Measurements from ENCODE around the gene FARP2. TPM values are rescaled to one million over a fixed set of nuclear protein-coding genes. Genes with fewer than 3 reads are reported as not detected.

The FARP2 gene
- total and polyA plus RNA-seq, 5 experiments from 2014 or later = 3.4 to 22.9 (median 5.8) TPM

DNA sequence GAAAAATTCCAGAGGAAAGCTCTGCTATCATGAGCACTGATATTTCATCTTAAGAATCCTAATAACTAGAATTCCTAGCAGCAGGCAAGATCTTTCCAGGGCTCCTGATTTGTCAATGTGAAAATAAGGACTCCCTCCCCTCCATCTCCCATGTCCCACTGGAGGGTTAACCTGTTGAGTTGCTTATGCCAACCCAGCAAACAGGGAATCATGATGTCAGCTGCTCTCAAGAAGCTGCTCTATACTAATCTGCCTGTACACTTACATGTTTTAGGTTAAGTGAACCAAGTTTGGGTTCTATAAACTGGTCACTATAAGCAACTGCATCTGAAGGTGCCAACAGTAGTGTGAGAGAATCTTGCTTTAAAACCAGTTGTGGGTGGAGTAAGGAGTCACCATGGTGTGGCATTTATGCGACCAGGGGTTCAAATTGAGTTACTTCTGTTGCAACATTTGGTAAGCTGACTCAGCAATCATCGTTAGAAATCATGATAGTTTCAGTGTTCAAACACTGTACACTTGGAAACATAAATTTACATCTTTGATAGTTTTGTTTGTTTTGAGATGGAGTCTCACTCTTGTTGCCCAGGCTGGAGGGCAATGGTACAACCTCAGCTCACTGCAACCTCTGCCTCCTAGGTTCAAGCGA lies 98.9 kb downstream of the FARP2 start:
- DNase-seq (no peak), ATAC-seq (no peak)
- H3K9me3 Mint-ChIP-seq = no peaks in the 10 kb centered on the region
- POLR2A ChIA-PET = no interaction called here
- H3K27ac Mint-ChIP-seq = no peak overlapping the region
- H3K27me3 Mint-ChIP-seq = peaks cover 0 to 51% (median 14%) of the 10 kb centered on the region in 5 donors
- peaks cover 0 to 4% (median 3%) of the 10 kb centered on the region in 3 donors for H3K36me3 Mint-ChIP-seq
- no peaks in the 10 kb centered on the region for H3K4me1 Mint-ChIP-seq
- no peak overlapping the region for H3K4me3 Mint-ChIP-seq

DNA sequence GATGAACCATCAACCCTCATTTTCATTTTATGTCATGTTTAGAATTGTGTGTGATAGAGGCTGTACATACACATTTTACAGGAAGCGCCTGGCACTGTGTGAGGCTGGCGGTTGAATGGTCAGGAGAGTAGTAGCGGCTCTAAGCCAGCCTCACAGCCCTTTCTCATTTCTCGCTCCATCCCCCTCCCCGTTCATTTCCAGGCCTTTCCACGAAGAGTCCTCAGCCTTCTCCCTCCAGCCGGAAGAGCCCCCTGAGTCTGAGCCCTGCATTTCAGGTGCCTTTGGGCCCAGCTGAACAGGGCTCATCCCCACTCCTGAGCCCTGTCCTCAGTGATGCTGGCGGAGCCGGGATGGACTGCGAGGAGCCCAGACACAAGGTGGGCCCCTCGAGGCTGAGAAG lies 100.5 kb downstream of the FARP2 start:
- Mint-ChIP-seq H3K27me3 (peaks cover 0 to 49% (median 14%) of the 10 kb centered on the region in 5 donors), H3K9me3 (no peaks in the 10 kb centered on the region), H3K4me1 (peaks cover 0 to 1% (median 0%) of the 10 kb centered on the region in 4 donors), H3K27ac (no peak overlapping the region), H3K4me3 (no peak overlapping the region), H3K36me3 (peaks cover 0 to 4% (median 2%) of the 10 kb centered on the region in 3 donors)
- DNase-seq (no peak), ATAC-seq (no peak)
- POLR2A ChIA-PET = no interaction called here

DNA sequence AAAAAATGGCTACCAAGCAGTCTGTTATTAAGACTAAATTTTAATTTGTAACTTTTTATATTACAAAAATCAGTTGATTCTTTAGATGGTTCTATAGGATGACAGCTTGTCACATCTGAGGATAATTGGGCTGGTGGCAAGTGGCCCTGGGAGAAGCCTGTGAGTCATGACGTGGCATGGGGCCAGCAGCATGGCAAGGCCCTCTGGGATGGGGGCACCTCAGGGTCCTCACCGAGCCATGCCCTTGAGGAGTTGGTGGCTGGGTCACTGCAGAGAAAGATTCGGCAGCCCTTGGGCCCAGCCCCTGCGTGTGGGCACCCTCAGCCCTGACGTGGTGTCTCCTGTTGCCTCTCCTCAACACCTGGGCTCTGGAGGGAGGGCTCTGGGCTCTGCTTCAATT lies 102.6 kb downstream of the FARP2 start:
- Mint-ChIP-seq H3K27me3 (peaks cover 0 to 40% (median 14%) of the 10 kb centered on the region in 5 donors), H3K4me1 (peaks cover 0 to 2% (median 0%) of the 10 kb centered on the region in 4 donors), H3K36me3 (peaks cover 0 to 9% (median 0%) of the 10 kb centered on the region in 3 donors), H3K9me3 (no peaks in the 10 kb centered on the region), H3K27ac (no peak overlapping the region), H3K4me3 (no peak overlapping the region)
- DNase-seq = no peak
- ATAC-seq = no peak
- POLR2A ChIA-PET = no interaction called here

DNA sequence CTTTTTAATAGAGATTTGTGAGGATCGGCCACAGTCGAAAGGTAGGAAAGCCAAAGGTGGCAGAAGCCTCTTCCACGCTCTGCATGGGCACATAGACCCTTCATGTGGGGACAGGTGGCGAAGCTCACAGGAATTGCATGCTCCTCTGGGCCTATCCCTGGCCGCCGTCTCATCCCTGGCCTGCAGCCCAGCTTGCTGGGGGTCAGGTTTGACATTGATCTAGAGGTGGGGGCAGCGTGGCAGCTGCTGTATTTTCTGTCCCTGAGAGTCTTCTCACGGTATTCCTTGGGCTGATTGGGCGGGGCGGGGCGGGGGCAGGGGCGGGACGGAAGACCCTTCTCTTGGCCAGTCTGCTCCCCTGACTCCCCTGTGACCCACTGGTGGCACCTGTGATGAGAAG lies 103.4 kb downstream of the FARP2 start:
- no peak for DNase-seq
- Mint-ChIP-seq H3K36me3 (peaks cover 0 to 7% (median 0%) of the 10 kb centered on the region in 3 donors), H3K9me3 (no peaks in the 10 kb centered on the region), H3K27me3 (peaks cover 0 to 33% (median 9%) of the 10 kb centered on the region in 5 donors), H3K27ac (no peak overlapping the region), H3K4me1 (peaks cover 0 to 2% (median 0%) of the 10 kb centered on the region in 4 donors), H3K4me3 (no peak overlapping the region)
- ATAC-seq = no peak
- POLR2A ChIA-PET = no interaction called here

DNA sequence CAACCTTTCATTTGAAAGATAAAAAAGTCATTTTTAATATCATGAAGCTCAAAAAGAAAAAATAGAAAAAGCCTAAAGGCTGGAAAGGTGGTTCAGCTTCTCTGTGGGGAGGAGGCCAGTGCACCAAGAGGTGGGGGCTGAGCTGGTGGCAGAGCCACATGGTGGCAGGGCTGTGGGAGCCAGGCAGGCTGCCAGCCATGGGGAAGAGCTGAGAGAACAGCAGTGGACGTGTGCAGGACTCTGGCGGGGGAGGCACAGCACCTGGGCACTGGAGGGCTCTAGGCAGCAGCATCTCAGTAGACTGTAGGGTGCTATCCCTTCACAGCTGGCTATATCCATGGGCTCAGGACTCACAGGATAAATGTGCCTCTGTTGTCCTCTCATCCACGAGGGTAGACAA lies 104.5 kb downstream of the FARP2 start:
- peaks cover 0 to 9% (median 0%) of the 10 kb centered on the region in 3 donors for H3K36me3 Mint-ChIP-seq
- H3K27ac Mint-ChIP-seq = peak overlapping the region in 1 of 10 donors; percentile 34

DNA sequence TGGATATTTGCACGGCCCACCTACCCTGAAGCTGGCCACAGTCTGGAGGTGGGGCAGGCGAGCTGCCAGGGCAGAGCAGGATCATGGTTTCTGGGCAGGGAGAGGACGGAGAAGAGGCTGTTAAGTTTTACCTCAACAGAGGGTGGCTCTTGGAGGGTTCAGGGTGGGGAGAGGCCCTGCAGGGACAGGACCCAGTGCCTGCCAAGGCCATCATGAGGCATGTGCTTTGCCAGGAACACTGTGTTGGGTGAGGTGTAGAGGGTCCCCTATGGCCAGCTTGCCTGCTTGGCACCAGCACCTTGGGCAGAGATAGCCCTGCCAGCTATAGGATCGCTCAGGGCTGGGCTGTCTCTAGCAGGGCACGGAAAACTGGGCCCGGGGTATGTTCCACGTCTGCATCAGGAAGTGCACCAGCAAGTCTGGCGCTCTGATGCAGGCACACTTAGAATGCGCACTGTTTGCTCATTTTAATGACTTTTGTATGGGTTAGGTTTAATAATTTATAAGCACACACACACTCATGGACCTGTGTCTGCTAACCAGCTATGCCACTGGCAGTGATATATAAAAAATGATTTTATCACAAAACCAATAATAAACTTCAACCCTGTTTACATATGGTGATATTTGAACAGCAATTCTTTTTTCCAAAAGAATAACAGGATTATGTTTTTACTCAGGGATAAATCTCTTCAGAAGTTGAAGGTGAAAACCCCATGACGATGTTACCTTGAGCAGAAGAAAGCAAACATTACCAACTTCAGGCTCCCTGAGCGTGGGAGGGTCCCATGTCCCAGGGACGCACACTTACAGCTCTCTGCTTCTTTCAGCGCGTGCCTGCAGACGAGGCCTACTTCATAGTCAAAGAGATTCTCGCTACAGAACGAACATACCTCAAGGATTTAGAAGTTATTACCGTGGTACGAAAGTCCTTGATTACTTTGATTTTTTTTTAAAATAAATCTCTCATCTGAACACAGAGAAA lies 105.9 kb downstream of the FARP2 start:
- Mint-ChIP-seq H3K4me1 (peaks cover 0 to 4% (median 0%) of the 10 kb centered on the region in 4 donors), H3K36me3 (peaks cover 0 to 9% (median 0%) of the 10 kb centered on the region in 3 donors)
- no peak for ATAC-seq

More for the DNA sequence above, 104.5 kb downstream of the FARP2 start:
- POLR2A ChIA-PET = no interaction called here
- ATAC-seq (no peak), DNase-seq (no peak)
- Mint-ChIP-seq H3K27me3 (peaks cover 0 to 33% (median 9%) of the 10 kb centered on the region in 5 donors), H3K9me3 (no peaks in the 10 kb centered on the region), H3K4me3 (no peak overlapping the region), H3K4me1 (peaks cover 0 to 2% (median 0%) of the 10 kb centered on the region in 4 donors)

DNA sequence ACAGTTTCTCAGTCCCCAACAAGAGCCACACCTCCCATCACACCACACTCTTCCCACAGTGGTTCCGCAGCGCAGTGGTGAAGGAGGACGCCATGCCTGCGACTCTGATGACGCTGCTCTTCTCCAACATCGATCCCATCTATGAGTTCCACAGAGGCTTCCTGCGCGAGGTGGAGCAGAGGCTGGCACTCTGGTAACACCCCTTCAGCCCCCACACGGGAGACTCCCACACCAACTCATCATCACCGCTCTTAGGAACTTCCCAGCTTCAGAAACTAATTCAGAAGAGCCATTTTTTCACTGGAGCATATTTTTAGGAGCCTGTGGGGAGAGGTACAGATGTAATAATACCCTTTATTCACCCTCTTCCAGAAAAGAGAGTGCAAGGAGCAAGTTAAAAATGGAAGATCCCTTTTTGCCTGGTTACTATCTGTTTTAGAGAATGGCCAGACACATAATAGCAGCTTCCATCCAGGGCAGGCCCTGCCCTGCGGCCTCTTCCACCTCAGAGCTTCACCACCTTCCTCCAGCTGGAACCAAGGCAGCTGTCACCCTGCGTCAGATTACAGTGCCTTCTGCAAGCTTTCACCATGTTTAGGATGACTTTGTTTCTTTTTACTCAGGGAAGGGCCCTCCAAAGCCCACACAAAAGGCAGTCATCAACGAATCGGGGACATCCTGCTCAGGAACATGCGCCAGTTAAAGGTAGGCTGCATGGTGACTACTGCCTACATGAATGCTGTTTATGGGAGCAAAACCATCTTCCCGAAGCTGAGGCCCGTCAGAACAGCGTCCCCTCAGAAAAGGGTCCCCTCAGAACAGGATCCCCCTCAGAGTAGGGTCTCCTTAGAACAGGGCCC lies 107.4 kb downstream of the FARP2 start:
- ATAC-seq = no peak
- H3K36me3 Mint-ChIP-seq = peaks cover 0 to 9% (median 0%) of the 10 kb centered on the region in 3 donors
- H3K4me3 Mint-ChIP-seq = no peak overlapping the region
- peaks cover 0 to 4% (median 0%) of the 10 kb centered on the region in 4 donors for H3K4me1 Mint-ChIP-seq
- POLR2A ChIA-PET = no interaction called here
- H3K27ac Mint-ChIP-seq = no peak overlapping the region
- H3K27me3 Mint-ChIP-seq = peaks cover 0 to 18% (median 4%) of the 10 kb centered on the region in 5 donors
- no peak for DNase-seq
- no peaks in the 10 kb centered on the region for H3K9me3 Mint-ChIP-seq

More for the DNA sequence above, 105.9 kb downstream of the FARP2 start:
- peaks cover 0 to 23% (median 5%) of the 10 kb centered on the region in 5 donors for H3K27me3 Mint-ChIP-seq
- no peak overlapping the region for H3K27ac Mint-ChIP-seq
- no peaks in the 10 kb centered on the region for H3K9me3 Mint-ChIP-seq
- H3K4me3 Mint-ChIP-seq = no peak overlapping the region
- POLR2A ChIA-PET = no interaction called here
- no peak for DNase-seq

DNA sequence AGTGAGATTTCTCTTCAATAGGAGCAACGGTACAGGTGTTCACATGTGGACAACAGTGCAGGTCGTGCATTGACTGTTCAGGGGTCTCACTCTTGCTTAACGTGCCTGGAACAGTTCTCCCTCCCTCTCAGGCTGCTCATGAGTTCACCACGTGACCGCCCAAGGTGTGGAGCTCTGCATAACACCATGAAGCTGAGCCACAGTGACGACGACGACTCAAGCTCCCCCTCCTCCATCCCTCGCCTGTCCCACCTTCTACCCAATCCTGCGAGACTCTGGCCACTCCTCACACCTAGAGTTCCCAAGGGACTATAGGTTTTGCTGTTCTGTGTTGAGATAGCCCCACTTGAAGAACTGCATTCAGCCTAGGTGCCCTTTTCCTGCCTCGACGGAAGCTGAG lies 109.5 kb downstream of the FARP2 start:
- no peak overlapping the region for H3K27ac Mint-ChIP-seq
- DNase-seq = no peak
- peaks cover 0 to 6% (median 1%) of the 10 kb centered on the region in 4 donors for H3K4me1 Mint-ChIP-seq
- no peaks in the 10 kb centered on the region for H3K9me3 Mint-ChIP-seq
- POLR2A ChIA-PET = no interaction called here
- peaks cover 0 to 25% (median 4%) of the 10 kb centered on the region in 5 donors for H3K27me3 Mint-ChIP-seq
- no peak overlapping the region for H3K4me3 Mint-ChIP-seq
- peaks cover 0 to 12% (median 0%) of the 10 kb centered on the region in 3 donors for H3K36me3 Mint-ChIP-seq
- ATAC-seq = no peak

DNA sequence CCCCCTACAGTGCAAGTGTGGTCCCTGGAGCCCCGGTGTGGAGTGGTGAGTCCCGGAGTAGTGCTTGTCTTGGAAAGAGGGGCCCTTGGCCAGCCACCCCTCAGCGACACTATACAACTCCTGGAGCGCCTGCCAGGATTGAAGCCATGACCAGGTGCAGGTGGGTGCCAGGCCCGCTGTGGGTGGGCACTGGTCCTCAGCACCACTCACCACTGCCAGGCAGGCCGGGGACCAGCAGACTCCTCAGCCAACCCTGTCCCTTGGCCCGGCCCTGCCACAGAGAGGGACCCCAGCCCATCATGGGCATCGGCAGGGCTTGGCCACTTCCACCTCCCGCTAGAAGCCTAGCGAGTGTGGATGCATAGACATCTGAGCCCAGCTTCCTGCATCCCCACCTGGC lies 110.1 kb downstream of the FARP2 start:
- H3K36me3 Mint-ChIP-seq = peaks cover 0 to 12% (median 0%) of the 10 kb centered on the region in 3 donors
- no peak for DNase-seq
- no peaks in the 10 kb centered on the region for H3K9me3 Mint-ChIP-seq
- H3K4me1 Mint-ChIP-seq = peaks cover 0 to 6% (median 1%) of the 10 kb centered on the region in 4 donors
- ATAC-seq = no peak
- peaks cover 0 to 32% (median 4%) of the 10 kb centered on the region in 5 donors for H3K27me3 Mint-ChIP-seq
- no peak overlapping the region for H3K27ac Mint-ChIP-seq
- POLR2A ChIA-PET = no interaction called here
- no peak overlapping the region for H3K4me3 Mint-ChIP-seq

DNA sequence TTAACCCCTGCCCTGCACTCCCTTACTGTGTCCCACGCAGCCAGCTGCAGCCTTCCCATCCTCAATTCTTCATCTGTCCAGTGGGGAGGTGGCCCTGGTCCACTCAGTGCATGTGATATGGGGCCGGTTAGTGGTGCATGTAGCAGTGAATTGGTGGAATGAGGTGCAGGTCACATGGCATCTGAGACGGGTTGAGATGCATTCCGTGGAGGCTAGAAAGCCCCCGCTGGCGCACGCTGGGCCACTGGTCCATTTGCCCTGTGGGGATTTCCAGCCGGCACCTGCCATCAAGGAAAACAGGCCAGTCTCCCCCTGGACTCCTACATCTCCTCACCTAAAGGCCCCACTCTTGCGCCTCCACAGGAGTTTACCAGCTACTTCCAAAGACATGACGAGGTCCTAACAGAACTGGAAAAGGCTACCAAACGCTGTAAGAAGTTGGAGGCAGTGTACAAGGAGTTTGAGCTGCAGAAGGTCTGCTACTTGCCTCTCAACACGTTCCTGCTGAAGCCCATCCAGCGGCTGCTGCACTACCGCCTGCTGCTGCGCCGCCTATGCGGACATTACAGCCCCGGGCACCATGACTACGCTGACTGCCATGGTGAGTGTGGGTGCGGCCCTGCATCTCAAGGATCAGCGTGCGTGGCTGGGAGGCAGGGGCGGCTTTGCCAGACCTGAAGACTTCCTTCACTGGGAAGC lies 111.8 kb downstream of the FARP2 start:
- no peak overlapping the region for H3K27ac Mint-ChIP-seq
- peaks cover 4 to 20% (median 8%) of the 10 kb centered on the region in 3 donors for H3K36me3 Mint-ChIP-seq
- H3K27me3 Mint-ChIP-seq = peaks cover 6 to 49% (median 17%) of the 10 kb centered on the region in 5 donors
- no peak for ATAC-seq
- H3K9me3 Mint-ChIP-seq = peaks cover 0 to 3% (median 0%) of the 10 kb centered on the region in 9 donors
- no peak for DNase-seq
- H3K4me1 Mint-ChIP-seq = peaks cover 0 to 7% (median 1%) of the 10 kb centered on the region in 4 donors
- POLR2A ChIA-PET = interaction anchor here (0.5 kb wide), 1 partner anchor 42 kb away, joined by 5 read pairs; no protein-coding TSS in a partner anchor
- H3K4me3 Mint-ChIP-seq = no peak overlapping the region

DNA sequence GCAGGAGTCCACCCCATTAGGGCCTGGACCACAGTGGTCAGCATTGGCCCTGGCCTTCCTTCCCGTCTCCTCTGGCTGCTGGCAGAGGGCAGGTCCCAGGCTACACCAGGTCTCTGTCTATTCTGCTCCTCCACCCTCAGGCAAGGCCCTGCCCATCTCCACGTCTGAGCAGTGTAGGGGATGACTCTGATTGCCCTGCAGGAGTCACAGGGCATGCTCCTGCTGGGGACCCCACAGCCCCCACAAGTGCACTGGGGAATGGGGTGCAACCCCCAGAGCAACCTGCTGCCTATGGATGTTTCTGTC lies 112.3 kb downstream of the FARP2 start:
- no peak overlapping the region for H3K4me3 Mint-ChIP-seq
- ATAC-seq (no peak), DNase-seq (no peak)
- peaks cover 6 to 54% (median 22%) of the 10 kb centered on the region in 5 donors for H3K27me3 Mint-ChIP-seq
- H3K9me3 Mint-ChIP-seq = peaks cover 0 to 3% (median 0%) of the 10 kb centered on the region in 9 donors
- H3K27ac Mint-ChIP-seq = no peak overlapping the region
- POLR2A ChIA-PET = no interaction called here
- H3K4me1 Mint-ChIP-seq = peaks cover 0 to 7% (median 1%) of the 10 kb centered on the region in 4 donors
- H3K36me3 Mint-ChIP-seq = peaks cover 4 to 19% (median 11%) of the 10 kb centered on the region in 3 donors

DNA sequence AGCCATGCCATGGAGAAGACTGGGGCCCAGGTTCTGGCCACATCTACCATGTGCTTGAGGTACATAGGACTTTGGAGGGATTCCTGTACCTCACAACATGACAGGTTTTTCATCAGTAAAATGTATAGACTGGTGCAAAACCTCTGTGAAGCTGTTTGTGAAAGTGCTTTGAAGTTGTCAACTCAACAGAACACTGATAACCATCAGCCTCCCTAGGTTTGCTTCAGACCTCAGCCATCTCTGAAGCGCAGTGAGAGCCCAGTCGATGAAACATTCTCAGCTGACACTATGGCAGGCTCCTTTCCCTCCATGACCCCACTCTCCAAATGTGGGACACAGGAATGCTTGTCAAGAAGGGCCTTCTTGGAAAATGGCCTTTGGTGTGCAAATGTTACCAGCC lies 113.7 kb downstream of the FARP2 start:
- Mint-ChIP-seq H3K9me3 (peaks cover 0 to 3% (median 0%) of the 10 kb centered on the region in 9 donors), H3K4me3 (no peak overlapping the region), H3K27ac (no peak overlapping the region), H3K36me3 (peaks cover 6 to 14% (median 11%) of the 10 kb centered on the region in 3 donors), H3K27me3 (peaks cover 6 to 53% (median 23%) of the 10 kb centered on the region in 5 donors), H3K4me1 (peaks cover 0 to 7% (median 1%) of the 10 kb centered on the region in 4 donors)
- no peak for DNase-seq
- POLR2A ChIA-PET = no interaction called here
- no peak for ATAC-seq
